SK-N-SH treated with all-trans-retinoic acid at 6 μM for 48 hours (cell line): ENCODE results near the gene KCNJ16.

Experiments
- ATAC-seq: fragments of 200-7000 bp; cut with Tn5 transposase; 3 replicates; pipeline ENCODE4 v1.9.1; 2020; ENCODE audit warnings: mild to moderate bottlenecking, moderate library complexity
- ARNTL ChIP-seq: fragments of 450-650 bp; formaldehyde crosslinking; IDR thresholded peaks from 2 replicates; pipeline ENCODE4 v1.5.0; 2020; ENCODE audit warnings: low read depth, mild to moderate bottlenecking, moderate library complexity, borderline replicate concordance
- BACH2 ChIP-seq: fragments of 250-450 bp; sonication (Bioruptor Pico); IDR thresholded peaks from 2 replicates; pipeline ENCODE4 v1.9.0; 2021; ENCODE audit warnings: mild to moderate bottlenecking, borderline replicate concordance
- ESRRG ChIP-seq: fragments of 250-450 bp; sonication (Bioruptor Pico); IDR thresholded peaks from 2 replicates; pipeline ENCODE4 v1.6.1; 2021; ENCODE audit warnings: mild to moderate bottlenecking
- GLIS3 ChIP-seq: fragments of 250-450 bp; sonication (Bioruptor Pico); IDR thresholded peaks from 2 replicates; pipeline ENCODE4 v1.5.0; 2020; ENCODE audit warnings: mild to moderate bottlenecking, moderate library complexity
- ISL1 ChIP-seq: fragments of 250-450 bp; sonication (Bioruptor Pico); IDR thresholded peaks from 2 replicates; pipeline ENCODE4 v2.1.2; 2022; ENCODE audit warnings: mild to moderate bottlenecking, moderate library complexity
- OSR1 ChIP-seq: fragments of 250-450 bp; sonication (Bioruptor Pico); IDR thresholded peaks from 2 replicates; pipeline ENCODE4 v1.8.0; 2022; ENCODE audit warnings: moderate library complexity, mild to moderate bottlenecking, inconsistent platforms
- PPARA ChIP-seq: fragments of 250-450 bp; sonication (Bioruptor Pico); IDR thresholded peaks from 2 replicates; pipeline ENCODE4 v1.5.0; 2020; ENCODE audit warnings: mild to moderate bottlenecking, borderline replicate concordance
- RARB ChIP-seq: fragments of 250-450 bp; sonication (Bioruptor Pico); IDR thresholded peaks from 2 replicates; pipeline ENCODE4 v1.8.0; 2021; ENCODE audit warnings: mild to moderate bottlenecking, moderate library complexity
- SNAI2 ChIP-seq: fragments of 250-450 bp; sonication (Bioruptor Pico); IDR thresholded peaks from 2 replicates; pipeline ENCODE4 v1.5.0; 2020; ENCODE audit warnings: mild to moderate bottlenecking, moderate library complexity
- TCF4 ChIP-seq: fragments of 250-450 bp; sonication (Bioruptor Pico); IDR thresholded peaks from 2 replicates; pipeline ENCODE4 v1.8.0; 2021; ENCODE audit warnings: mild to moderate bottlenecking, moderate library complexity, borderline replicate concordance
- TOX ChIP-seq: fragments of 250-450 bp; sonication (Bioruptor Pico); IDR thresholded peaks from 2 replicates; pipeline ENCODE4 v1.8.0; 2021; ENCODE audit warnings: mild to moderate bottlenecking, moderate library complexity, borderline replicate concordance
- ZFP3 ChIP-seq: fragments of 250-450 bp; sonication (Bioruptor Pico); IDR thresholded peaks from 2 replicates; pipeline ENCODE4 v1.5.0; 2020; ENCODE audit warnings: mild to moderate bottlenecking, moderate library complexity
- ZFP30 ChIP-seq: fragments of 450-650 bp; formaldehyde crosslinking; IDR thresholded peaks from 2 replicates; pipeline ENCODE4 v1.5.0; 2022; ENCODE audit warnings: mild to moderate bottlenecking, moderate library complexity
- ZNF565 ChIP-seq: fragments of 450-650 bp; formaldehyde crosslinking; conservative IDR thresholded peaks from 2 replicates; pipeline ENCODE4 v1.5.0; 2020; ENCODE audit warnings: low read depth, mild to moderate bottlenecking, moderate library complexity
- ZNF70 ChIP-seq: fragments of 450-650 bp; formaldehyde crosslinking; IDR thresholded peaks from 2 replicates; pipeline ENCODE4 v1.5.0; 2020; ENCODE audit warnings: mild to moderate bottlenecking, moderate library complexity
- ZNF8 ChIP-seq: fragments of 450-650 bp; formaldehyde crosslinking; IDR thresholded peaks from 2 replicates; pipeline ENCODE4 v1.5.0; 2020; ENCODE audit warnings: mild to moderate bottlenecking, moderate library complexity
- TF ChIP-seq, protein P1 (sequence below): fragments of 250-450 bp; sonication (Bioruptor Pico); IDR thresholded peaks from 2 replicates; pipeline ENCODE4 v1.5.1; 2020; ENCODE audit warnings: low read depth, mild to moderate bottlenecking, moderate library complexity
- TF ChIP-seq, protein P2 (sequence below): fragments of 250-450 bp; sonication (Bioruptor Pico); IDR thresholded peaks from 2 replicates; pipeline ENCODE4 v1.5.1; 2021; ENCODE audit warnings: mild to moderate bottlenecking, moderate library complexity
- TF ChIP-seq, protein P3 (sequence below): fragments of 250-450 bp; sonication (Bioruptor Pico); IDR thresholded peaks from 2 replicates; pipeline ENCODE4 v1.8.0; 2021; ENCODE audit warnings: low read depth, mild to moderate bottlenecking, moderate library complexity, borderline replicate concordance
- TF ChIP-seq, protein P4 (sequence below): fragments of 250-450 bp; sonication (Bioruptor Pico); IDR thresholded peaks from 2 replicates; pipeline ENCODE4 v1.8.0; 2020; ENCODE audit warnings: mild to moderate bottlenecking, moderate library complexity, borderline replicate concordance

Gene KCNJ16

DNA sequence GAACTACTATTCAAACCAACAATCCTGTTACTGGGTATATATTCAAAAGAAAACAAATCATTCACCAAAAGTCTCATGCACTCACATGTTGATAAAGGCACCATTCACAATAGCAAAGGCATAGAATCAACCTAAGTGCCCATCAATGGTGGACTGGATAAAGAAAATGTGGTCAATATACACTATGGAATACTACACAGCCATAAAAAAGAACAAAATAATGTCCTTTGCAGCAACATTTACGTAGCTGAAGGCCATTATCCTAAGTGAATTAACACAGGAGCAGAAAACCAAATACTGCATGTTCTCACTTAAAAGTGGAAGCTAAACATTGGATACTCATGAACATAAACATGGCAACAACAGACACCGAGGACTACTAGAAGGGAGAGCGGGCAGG, 41.9 kb downstream of the KCNJ16 start (continued):
- TF ChIP-seq, protein P1, sequence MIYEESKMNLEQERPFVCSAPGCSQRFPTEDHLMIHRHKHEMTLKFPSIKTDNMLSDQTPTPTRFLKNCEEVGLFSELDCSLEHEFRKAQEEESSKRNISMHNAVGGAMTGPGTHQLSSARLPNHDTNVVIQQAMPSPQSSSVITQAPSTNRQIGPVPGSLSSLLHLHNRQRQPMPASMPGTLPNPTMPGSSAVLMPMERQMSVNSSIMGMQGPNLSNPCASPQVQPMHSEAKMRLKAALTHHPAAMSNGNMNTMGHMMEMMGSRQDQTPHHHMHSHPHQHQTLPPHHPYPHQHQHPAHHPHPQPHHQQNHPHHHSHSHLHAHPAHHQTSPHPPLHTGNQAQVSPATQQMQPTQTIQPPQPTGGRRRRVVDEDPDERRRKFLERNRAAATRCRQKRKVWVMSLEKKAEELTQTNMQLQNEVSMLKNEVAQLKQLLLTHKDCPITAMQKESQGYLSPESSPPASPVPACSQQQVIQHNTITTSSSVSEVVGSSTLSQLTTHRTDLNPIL (CRISPR knock-in tag), result no peak
- TF ChIP-seq GLIS3 (CRISPR knock-in tag) (no peak), ZFP3 (CRISPR knock-in tag) (no peak), ESRRG (CRISPR knock-in tag) (no peak), ZNF70 (CRISPR knock-in tag) (no peak), BACH2 (CRISPR knock-in tag) (no peak), ZNF8 (CRISPR knock-in tag) (no peak)

DNA sequence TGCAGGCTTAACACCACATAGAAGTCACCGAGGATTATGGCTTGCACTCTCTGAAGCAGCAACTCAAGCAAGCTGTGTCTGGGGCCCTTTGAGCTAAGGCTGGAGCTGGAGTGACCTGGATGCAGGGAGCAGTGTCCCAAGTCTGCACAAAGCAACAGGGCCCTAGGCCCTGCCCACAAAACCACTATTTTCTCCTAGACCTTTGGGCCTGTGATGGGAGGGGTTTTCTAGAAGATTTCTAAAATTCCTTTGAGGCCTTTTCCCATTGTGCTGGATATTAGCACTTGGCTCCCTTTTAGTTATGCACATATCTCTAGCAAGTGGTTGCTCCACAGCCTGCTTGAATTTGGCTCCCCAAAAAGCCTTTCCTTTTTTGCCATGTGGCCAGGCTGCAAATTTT, 44.5 kb downstream of the KCNJ16 start:
- TF ChIP-seq TOX (CRISPR knock-in tag) (no peak), SNAI2 (CRISPR knock-in tag) (no peak), ZFP30 (no peak), ZNF8 (CRISPR knock-in tag) (no peak), BACH2 (CRISPR knock-in tag) (no peak), TCF4 (no peak), ZFP3 (CRISPR knock-in tag) (no peak)
- TF ChIP-seq, protein P1 (CRISPR knock-in tag), result no peak
- TF ChIP-seq, protein P2, sequence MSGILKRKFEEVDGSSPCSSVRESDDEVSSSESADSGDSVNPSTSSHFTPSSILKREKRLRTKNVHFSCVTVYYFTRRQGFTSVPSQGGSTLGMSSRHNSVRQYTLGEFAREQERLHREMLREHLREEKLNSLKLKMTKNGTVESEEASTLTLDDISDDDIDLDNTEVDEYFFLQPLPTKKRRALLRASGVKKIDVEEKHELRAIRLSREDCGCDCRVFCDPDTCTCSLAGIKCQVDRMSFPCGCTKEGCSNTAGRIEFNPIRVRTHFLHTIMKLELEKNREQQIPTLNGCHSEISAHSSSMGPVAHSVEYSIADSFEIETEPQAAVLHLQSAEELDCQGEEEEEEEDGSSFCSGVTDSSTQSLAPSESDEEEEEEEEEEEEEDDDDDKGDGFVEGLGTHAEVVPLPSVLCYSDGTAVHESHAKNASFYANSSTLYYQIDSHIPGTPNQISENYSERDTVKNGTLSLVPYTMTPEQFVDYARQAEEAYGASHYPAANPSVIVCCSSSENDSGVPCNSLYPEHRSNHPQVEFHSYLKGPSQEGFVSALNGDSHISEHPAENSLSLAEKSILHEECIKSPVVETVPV (CRISPR knock-in tag), result no peak
- ATAC-seq, result no peak

DNA sequence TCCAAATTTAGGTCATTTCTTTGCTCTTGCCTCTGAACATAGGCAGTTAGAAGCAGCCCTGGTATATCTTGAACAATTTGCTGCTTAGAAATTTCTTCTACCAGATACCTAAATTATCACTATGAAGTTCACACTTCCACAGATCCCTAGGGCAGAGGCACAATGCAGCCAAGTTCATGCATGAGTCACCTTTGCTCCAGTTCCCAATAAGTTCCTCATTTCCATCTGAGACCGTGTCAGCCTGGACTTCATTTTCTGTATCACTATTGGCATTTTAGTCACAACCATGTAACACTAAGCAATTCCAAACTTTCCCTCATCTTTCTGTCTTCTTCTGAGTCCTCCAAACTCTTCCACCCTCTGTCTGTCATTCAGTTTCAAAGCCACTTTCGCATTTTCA, 45.0 kb downstream of the KCNJ16 start:
- no peak for ATAC-seq
- TF ChIP-seq PPARA (no peak), RARB (no peak), ARNTL (CRISPR knock-in tag) (no peak), TOX (CRISPR knock-in tag) (no peak), OSR1 (CRISPR knock-in tag) (no peak), ZNF70 (CRISPR knock-in tag) (no peak), ESRRG (CRISPR knock-in tag) (no peak), TCF4 (no peak), ZNF565 (CRISPR knock-in tag) (no peak), BACH2 (CRISPR knock-in tag) (no peak), ISL1 (CRISPR knock-in tag) (no peak)
- TF ChIP-seq, protein P1 (CRISPR knock-in tag), result no peak
- TF ChIP-seq, protein P3, sequence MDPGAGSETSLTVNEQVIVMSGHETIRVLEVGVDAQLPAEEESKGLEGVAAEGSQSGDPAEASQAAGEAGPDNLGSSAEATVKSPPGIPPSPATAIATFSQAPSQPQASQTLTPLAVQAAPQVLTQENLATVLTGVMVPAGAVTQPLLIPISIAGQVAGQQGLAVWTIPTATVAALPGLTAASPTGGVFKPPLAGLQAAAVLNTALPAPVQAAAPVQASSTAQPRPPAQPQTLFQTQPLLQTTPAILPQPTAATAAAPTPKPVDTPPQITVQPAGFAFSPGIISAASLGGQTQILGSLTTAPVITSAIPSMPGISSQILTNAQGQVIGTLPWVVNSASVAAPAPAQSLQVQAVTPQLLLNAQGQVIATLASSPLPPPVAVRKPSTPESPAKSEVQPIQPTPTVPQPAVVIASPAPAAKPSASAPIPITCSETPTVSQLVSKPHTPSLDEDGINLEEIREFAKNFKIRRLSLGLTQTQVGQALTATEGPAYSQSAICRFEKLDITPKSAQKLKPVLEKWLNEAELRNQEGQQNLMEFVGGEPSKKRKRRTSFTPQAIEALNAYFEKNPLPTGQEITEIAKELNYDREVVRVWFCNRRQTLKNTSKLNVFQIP (CRISPR knock-in tag), result no peak
- TF ChIP-seq, protein P2 (CRISPR knock-in tag), result no peak
- TF ChIP-seq, protein P4, sequence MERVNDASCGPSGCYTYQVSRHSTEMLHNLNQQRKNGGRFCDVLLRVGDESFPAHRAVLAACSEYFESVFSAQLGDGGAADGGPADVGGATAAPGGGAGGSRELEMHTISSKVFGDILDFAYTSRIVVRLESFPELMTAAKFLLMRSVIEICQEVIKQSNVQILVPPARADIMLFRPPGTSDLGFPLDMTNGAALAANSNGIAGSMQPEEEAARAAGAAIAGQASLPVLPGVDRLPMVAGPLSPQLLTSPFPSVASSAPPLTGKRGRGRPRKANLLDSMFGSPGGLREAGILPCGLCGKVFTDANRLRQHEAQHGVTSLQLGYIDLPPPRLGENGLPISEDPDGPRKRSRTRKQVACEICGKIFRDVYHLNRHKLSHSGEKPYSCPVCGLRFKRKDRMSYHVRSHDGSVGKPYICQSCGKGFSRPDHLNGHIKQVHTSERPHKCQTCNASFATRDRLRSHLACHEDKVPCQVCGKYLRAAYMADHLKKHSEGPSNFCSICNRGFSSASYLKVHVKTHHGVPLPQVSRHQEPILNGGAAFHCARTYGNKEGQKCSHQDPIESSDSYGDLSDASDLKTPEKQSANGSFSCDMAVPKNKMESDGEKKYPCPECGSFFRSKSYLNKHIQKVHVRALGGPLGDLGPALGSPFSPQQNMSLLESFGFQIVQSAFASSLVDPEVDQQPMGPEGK (CRISPR knock-in tag), result no peak
